ENCODE measurements around the gene CTDP1.

DNA sequence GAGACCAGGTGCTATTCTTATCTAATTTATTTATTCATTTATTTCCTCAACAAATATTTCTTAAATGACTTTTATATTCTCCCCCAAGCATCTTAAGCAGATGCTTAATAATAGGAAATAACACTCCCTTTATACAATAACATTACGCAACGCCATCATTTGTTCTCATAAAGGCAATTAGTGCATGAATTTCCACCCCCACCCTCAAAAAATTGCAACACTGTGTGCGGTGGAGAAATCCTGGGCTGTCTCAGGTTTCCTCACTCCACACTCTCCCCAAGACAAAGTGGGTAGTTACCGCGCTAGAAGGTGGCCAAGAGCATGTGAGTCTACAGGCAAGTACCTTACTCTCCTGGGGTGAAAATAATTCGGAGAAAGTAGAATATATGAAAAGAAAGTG, 37.0 kb upstream of the CTDP1 start:
- TF ChIP-seq, protein P1, sequence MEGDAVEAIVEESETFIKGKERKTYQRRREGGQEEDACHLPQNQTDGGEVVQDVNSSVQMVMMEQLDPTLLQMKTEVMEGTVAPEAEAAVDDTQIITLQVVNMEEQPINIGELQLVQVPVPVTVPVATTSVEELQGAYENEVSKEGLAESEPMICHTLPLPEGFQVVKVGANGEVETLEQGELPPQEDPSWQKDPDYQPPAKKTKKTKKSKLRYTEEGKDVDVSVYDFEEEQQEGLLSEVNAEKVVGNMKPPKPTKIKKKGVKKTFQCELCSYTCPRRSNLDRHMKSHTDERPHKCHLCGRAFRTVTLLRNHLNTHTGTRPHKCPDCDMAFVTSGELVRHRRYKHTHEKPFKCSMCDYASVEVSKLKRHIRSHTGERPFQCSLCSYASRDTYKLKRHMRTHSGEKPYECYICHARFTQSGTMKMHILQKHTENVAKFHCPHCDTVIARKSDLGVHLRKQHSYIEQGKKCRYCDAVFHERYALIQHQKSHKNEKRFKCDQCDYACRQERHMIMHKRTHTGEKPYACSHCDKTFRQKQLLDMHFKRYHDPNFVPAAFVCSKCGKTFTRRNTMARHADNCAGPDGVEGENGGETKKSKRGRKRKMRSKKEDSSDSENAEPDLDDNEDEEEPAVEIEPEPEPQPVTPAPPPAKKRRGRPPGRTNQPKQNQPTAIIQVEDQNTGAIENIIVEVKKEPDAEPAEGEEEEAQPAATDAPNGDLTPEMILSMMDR (IDR thresholded peaks at IDR 0.05): no peak
- no peak for TF ChIP-seq POLR2A (IDR thresholded peaks at IDR 0.05)

All from adrenal gland (tissue), 5 donors.